ENCODE results near the gene EML5.

GRCh38 chr14:88683119-88683518, 109.6 kb downstream of the EML5 start:
- TF ChIP-seq EZH2 (IDR thresholded peaks at IDR 0.05) (no peak), POLR2AphosphoS5 (IDR thresholded peaks at IDR 0.05; ENCODE audit: borderline replicate concordance, low read depth, low read length) (no peak)
